AG10803 (cell line): ENCODE measurements around the gene KLHL35.

Source experiments
- DNase-seq: peaks from one replicate; pipeline ENCODE4 v3.0.0; 2010; ENCODE audit warnings: low read depth
- H3K4me3 ChIP-seq: 2 replicates; pipeline ENCODE4 v1.5.1; 2011; ENCODE audit warnings: mild to moderate bottlenecking, low read length, control low read depth
- TF ChIP-seq, protein P1 (sequence below): conservative IDR thresholded peaks from 2 replicates; pipeline ENCODE4 v1.5.1; 2011; ENCODE audit warnings: mild to moderate bottlenecking, low read length, control low read depth, inconsistent platforms

The KLHL35 gene

DNA sequence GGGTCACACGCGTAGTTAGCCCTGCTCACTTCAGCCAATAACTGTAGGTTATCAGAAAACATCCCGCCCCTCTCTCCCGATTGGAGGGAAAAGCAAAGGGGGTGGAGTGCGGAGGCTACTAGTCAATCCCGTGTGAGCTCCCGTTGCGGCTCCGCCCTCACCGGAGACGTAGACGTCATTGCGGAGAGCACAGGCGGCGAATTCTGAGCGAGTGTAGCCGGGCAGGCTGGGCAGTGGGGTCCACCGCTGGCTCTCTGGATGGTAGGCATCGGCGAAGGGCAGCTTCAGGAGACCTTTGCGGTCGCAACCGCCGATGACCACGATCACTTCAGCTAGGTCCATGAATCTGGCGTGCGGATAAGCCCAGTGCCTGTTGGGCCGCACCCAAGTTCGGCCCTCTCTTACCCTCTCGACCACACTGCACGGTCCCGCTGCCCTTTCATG lies 4.7 kb downstream of the KLHL35 start:
- peak; percentile 85 for DNase-seq
- TF ChIP-seq, protein P1, sequence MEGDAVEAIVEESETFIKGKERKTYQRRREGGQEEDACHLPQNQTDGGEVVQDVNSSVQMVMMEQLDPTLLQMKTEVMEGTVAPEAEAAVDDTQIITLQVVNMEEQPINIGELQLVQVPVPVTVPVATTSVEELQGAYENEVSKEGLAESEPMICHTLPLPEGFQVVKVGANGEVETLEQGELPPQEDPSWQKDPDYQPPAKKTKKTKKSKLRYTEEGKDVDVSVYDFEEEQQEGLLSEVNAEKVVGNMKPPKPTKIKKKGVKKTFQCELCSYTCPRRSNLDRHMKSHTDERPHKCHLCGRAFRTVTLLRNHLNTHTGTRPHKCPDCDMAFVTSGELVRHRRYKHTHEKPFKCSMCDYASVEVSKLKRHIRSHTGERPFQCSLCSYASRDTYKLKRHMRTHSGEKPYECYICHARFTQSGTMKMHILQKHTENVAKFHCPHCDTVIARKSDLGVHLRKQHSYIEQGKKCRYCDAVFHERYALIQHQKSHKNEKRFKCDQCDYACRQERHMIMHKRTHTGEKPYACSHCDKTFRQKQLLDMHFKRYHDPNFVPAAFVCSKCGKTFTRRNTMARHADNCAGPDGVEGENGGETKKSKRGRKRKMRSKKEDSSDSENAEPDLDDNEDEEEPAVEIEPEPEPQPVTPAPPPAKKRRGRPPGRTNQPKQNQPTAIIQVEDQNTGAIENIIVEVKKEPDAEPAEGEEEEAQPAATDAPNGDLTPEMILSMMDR: no peak
- peak overlapping the region; percentile 60 for H3K4me3 ChIP-seq

DNA sequence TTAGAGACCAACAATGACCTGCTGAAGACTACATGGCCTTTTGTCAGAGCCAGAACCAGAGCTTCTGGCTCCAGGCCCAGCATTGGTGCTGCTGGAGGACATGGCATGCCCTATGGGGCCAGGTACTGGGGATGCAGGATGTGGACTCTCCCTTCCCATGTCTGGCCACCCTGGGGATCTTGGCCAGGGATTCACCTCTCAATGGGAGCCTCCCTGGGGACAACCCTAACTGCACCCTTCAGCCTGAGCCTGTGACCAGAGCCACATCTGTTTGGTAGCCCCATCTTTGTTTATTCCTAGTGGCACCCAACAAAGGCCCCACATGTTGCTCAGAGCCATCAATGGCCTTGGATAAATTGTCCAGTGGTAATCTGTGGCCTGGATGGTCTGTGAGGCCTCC lies 5.8 kb downstream of the KLHL35 start:
- no peak for DNase-seq
- H3K4me3 ChIP-seq: no peak overlapping the region
- TF ChIP-seq, protein P1: no peak

DNA sequence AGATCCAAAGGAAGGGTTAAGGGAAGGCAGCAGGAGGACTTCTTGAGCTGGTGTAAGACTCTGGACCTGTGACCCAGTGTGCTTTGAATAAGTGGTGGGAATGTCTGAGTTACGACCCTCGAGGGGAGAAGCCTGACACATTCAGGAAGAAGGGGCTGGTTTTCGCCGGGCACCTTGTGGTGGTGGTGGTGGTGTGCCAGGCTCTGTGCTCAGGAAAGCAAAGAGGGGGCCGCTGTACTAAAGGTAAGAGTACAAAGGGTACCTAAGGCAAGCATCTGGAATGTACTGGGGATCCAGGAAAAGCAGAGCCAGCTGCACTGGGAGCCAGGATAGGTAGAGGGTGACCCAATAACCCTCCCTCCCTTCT lies 6.3 kb downstream of the KLHL35 start:
- TF ChIP-seq, protein P1: no peak
- H3K4me3 ChIP-seq: no peak overlapping the region
- DNase-seq: no peak

DNA sequence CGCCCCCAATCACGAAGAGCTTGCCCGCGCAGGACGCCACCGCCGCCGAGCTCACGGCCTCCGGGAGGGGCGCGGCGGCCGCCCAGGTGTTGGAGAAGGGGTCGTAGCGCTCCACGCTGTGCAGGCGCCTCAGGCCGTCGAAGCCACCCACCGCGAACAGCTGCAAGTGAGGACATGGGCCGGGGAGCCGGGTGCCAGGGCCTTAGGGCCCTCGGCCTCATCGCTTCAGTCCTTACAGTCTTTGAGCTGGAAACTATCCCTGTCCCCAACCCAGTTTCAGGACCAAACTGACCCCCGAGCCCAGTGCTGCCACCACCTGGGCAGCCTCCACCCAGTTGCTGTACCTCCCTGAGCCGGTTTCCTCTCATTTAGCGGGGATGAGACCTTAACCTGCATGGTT lies 7.6 kb downstream of the KLHL35 start:
- TF ChIP-seq, protein P1: 0 out of 2 replicates have a peak, but pooled peaks have one; percentile 20
- H3K4me3 ChIP-seq: no peak overlapping the region
- DNase-seq: no peak

DNA sequence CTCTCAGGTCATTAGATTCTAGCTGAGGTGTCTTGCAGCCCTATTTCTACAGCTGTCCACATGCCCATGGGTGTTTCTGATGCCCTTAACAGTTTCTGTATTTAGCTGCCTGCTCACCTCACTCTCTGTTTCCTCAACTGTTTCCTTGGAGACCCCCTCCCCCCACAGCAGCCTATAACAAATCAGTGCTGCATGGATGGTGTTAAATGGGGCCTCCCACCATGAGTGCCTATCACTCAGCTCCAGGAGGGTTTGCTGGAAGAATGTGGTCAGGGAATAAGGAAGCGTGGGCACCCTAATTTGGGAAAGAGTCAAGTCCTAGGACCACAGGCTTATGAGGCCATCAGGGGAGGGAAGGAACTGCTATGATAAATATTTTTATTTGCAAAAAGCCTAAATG lies 8.6 kb downstream of the KLHL35 start:
- no peak overlapping the region for H3K4me3 ChIP-seq
- TF ChIP-seq, protein P1: no peak
- DNase-seq: no peak

DNA sequence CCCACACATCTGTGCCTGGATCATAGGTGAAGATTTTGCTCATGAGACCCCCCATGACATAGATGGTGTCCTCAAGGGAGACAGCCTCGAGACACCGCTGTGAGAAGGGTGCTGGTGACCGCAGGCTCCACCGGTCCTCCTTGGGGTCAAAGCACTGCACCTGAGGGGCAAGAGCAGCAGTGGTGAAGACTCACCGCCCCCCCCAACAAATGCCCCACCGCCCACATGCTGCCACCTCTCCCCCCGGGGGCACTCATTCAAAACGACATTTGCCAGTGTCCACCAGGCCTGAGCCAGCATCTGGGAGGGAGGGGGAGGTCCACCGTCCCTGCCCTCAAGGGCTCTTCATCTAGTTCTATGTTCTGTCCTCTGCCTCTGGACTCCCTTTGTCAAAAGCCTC lies 9.3 kb downstream of the KLHL35 start:
- TF ChIP-seq, protein P1: no peak
- DNase-seq: no peak
- no peak overlapping the region for H3K4me3 ChIP-seq

DNA sequence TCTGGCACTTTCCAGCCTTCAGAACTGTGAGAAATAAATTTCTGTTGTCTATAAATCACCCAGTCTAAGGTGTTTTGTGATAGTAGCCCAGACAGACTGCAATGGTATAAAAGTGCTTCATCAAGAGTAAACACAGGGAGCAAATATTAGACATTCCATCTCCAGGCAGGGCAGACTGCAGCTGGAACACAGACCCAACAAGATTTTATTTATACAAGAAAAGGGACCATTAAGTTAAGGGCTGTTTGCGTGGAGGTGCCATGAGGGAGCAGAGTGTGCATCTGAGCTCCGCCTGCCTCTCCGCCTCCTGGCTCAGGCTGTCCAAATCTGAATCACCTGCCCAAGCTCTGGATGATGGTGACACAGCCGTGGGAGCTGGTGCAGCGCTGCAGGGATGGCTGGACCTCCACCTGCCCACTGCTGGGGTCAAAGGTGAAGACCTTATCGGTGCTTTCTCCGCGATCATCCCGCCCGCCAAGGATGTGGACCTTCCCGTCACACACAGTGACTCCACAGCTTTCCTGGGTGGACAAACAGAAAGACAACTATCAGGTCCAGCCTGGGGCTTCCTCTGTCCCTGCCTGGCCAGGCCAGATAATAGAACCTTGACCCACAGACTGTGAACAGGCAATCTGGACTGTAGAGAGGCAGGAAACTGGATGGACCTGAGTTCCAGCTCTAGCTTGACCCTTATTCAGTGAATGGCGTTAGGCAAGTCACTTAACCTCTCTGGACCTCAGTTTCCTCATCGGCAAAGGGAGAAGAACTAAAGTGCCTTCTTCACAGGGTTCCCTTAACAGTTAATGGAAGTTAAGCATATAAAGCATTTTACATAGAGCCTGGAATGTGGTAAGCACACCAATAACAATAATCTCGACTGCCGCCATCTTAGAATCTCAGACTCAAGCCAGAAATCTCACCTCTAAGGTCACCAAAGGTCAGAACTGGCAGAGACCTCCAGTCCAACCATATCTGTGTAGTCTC lies 10.5 kb downstream of the KLHL35 start:
- TF ChIP-seq, protein P1: no peak
- no peak overlapping the region for H3K4me3 ChIP-seq
- no peak for DNase-seq
